ENCODE measurements around the gene FAM181B.

DNA sequence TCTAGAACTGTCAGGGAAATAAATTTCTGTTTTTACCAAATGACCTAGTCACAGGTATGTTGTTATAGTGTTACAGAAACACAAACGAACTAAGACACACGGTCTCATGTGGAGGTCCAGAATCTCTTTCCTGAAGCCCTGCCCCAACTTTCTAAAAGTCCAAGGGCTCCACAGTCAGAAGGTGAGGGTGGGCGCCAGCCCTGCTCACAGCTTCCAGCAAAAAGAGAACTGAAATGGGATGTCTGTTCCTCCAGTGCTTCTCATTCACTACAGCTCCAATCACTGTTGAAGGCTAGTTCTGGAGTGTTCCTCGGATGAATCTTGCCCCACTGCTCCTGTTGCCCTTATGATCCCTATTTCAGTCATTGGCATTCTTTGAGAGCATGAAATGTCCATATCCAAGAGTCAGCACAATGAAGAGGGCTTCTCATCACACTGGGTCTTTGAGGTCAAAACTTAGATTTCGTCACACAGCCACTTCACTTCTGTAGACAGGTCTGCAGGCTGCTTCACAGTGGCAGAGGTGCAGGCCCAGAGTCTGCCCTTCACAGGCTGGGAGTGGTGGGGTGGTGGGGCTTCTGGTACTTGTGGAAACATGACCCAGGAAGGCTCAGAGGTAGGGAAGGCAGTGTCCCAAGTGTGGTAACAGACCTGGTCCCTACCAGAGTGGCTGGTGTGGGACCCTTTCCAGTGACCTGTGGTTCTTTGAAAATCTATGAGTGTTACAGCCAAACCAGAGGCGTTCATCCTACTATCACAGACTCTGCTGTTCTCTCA, 34.9 kb downstream of the FAM181B start:
- TF ChIP-seq, protein P1, sequence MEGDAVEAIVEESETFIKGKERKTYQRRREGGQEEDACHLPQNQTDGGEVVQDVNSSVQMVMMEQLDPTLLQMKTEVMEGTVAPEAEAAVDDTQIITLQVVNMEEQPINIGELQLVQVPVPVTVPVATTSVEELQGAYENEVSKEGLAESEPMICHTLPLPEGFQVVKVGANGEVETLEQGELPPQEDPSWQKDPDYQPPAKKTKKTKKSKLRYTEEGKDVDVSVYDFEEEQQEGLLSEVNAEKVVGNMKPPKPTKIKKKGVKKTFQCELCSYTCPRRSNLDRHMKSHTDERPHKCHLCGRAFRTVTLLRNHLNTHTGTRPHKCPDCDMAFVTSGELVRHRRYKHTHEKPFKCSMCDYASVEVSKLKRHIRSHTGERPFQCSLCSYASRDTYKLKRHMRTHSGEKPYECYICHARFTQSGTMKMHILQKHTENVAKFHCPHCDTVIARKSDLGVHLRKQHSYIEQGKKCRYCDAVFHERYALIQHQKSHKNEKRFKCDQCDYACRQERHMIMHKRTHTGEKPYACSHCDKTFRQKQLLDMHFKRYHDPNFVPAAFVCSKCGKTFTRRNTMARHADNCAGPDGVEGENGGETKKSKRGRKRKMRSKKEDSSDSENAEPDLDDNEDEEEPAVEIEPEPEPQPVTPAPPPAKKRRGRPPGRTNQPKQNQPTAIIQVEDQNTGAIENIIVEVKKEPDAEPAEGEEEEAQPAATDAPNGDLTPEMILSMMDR (IDR thresholded peaks at IDR 0.05) = no peak
- TF ChIP-seq POLR2A (IDR thresholded peaks at IDR 0.05; ENCODE audit: low read depth) (no peak), POLR2AphosphoS5 (IDR thresholded peaks at IDR 0.05) (no peak), EP300 (IDR thresholded peaks at IDR 0.05) (no peak)

Data from esophagus muscularis mucosa (tissue), 4 donors.